Measurements from ENCODE around the gene SLC12A6.

GRCh38 chr15:34188711-34189110 is 148.9 kb downstream of the SLC12A6 start:
- TF ChIP-seq CTCF (IDR thresholded peaks at IDR 0.05; ENCODE audit: insufficient read depth, low read length, poor library complexity, severe bottlenecking): no peak
- no peak for TF ChIP-seq EZH2phosphoT487 (conservative IDR thresholded peaks at IDR 0.05; ENCODE audit: low read length)
